Ramos (cell line): Measurements from ENCODE around the gene PPAN.

ENCODE experiments used
- in situ Hi-C: fragments of 300-500 bp; cut with MboI; formaldehyde crosslinking; loops from one replicate; pipeline ENCODE4 v1.14.3; 2022; ENCODE audit warnings: low sequenced_read_pairs; ENCODE audit not compliant: unreplicated experiment

PPAN gene

GRCh38 chr19:10112037-10112761, 6.0 kb downstream of the PPAN start:
- in situ Hi-C loops: no loop called here

DNA sequence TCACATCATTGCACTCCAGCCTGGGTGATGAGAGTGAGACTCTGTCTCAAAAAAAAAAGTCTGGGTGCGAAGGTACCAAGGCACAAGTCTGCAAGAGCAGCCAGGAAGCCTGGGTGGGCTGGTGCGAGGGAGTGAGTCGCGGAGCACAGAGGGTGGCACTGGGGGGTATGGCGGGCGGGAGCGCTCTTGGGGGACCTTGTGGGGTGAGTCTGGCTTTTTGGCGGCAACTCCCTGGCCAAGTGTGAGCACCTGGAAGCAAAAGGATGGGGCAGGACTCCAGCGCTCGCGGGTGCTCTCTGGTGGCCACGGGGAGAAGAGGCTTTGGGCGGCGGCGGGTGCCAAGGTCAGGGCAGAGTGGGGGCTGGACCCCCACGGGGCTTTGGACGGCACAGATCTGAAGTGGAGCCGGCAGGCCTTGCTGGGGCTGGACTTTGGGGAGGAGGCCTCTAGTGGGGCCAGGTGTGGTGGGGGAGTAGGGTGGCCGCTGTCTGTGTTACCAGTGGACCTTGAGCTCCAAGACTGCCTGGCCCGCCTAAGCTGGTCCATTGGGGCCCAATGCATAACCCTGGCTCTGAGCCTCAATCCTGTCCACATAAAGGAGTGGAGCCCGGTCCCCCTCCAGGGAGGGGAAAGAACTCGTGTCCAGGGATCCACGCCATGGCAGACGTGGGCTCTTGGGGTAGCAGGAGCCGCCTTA, 6.9 kb downstream of the PPAN start:
- in situ Hi-C loops: no loop called here

DNA sequence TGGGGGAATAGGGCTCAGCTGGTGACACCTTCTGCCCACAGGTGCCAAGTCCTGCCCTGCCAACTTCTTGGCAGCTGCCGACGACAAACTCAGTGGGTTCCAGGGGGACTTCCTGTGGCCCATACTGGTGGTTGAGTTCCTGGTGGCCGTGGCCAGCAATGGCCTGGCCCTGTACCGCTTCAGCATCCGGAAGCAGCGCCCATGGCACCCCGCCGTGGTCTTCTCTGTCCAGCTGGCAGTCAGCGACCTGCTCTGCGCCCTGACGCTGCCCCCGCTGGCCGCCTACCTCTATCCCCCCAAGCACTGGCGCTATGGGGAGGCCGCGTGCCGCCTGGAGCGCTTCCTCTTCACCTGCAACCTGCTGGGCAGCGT, 7.4 kb downstream of the PPAN start:
- in situ Hi-C loops: no loop called here

DNA sequence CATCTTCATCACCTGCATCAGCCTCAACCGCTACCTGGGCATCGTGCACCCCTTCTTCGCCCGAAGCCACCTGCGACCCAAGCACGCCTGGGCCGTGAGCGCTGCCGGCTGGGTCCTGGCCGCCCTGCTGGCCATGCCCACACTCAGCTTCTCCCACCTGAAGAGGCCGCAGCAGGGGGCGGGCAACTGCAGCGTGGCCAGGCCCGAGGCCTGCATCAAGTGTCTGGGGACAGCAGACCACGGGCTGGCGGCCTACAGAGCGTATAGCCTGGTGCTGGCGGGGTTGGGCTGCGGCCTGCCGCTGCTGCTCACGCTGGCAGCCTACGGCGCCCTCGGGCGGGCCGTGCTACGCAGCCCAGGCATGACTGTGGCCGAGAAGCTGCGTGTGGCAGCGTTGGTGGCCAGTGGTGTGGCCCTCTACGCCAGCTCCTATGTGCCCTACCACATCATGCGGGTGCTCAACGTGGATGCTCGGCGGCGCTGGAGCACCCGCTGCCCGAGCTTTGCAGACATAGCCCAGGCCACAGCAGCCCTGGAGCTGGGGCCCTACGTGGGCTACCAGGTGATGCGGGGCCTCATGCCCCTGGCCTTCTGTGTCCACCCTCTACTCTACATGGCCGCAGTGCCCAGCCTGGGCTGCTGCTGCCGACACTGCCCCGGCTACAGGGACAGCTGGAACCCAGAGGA, 7.9 kb downstream of the PPAN start:
- in situ Hi-C loops: no loop called here

- in situ Hi-C loops: no loop called here
These were observed 8.7 kb downstream of the PPAN start for GRCh38 chr19:10114651-10115391.

DNA sequence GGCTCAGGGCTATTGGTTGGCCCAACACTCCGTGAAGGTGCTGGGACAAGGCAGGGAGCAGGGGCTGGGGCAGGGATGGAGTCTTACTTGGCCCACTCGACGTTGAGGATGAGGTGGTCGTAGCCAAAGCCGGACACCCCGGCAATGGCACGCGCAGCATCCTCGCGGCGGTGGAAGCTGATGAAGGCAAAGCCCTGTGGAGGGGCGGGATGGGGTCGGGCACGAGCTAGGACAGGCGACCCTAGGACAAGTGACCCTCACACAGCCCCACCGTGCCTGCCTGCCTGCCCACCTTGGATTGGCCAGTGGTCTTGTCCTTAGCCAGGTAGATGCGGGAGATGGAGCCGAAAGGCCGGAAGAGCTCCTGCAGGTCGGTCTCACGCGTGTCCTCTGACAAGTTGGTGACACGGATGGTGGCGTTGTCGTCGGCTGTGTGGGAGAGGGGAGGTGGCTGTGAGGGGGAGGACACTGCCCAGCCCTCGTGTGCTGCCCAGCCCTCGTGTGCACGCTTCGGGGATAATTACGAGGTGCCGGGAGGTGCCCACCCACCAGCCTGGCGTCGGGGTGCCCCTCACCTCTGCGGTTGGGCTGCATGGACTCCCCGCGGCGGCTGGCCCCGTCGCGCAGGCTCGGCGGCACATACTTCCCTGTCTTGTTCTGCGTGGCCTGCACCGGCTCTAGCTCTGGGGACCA, 9.4 kb downstream of the PPAN start:
- in situ Hi-C loops: no loop called here

DNA sequence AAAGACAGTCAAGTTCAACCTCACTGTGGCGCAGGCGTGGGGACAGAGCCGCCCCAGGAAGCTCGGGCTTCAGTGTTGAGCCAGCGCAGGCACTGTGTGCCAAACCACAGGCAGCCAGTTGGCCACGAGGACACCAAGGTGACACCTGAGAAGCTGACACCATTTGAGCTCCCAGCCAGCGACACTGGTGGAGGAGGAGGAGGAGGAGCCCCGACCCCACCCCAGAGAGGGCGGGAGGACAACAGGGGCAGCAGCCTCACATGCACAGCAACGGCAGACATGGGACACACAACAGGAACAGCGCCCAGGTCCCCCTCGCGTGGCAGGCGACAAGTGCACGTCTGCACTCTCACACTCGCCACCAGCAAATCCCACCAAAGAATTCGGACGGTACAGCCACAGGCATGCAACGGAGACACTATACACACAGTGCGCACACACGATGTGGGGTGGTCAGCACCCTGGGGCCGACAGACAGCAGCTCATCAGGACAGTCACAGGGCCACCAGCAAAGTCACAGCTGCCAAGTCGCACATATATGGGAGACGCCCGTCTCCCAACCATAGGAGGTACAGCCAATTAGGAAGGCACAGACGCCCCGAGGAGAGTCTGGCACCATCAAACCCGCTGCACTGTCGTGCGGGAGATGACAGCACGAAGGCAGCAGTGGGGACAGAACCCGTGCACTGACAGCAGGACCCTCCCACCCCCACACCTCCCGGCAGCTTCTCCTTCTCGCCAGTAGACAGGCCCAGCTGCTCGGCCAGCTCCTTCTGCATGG, 10.1 kb downstream of the PPAN start:
- in situ Hi-C loops: no loop called here

- in situ Hi-C loops: no loop called here
These were observed 10.9 kb downstream of the PPAN start for GRCh38 chr19:10116866-10117616.

DNA sequence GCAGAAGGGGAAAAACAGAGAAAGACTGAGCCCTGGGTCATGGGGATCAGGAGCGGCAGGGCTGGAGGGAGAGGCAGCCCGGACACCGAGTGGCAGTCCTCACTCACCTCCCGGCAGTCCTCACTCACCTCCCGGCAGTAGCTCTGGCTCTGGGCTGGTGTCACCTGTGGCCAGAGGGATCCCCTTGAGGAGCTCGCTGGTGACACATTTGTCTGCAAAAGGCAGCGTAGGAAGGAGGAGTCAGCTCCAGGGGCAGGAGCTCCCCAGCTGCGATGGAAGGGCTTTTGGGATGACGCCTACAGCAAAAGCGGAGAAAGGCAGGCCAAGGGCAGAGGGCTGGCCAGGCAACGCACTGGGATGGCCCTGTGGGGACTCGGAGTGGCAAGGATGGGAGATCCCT, 12.8 kb downstream of the PPAN start:
- in situ Hi-C loops: no loop called here

- in situ Hi-C loops: no loop called here
These were observed 14.5 kb downstream of the PPAN start for GRCh38 chr19:10120538-10121189.

- in situ Hi-C loops: no loop called here
These were observed 15.9 kb downstream of the PPAN start for GRCh38 chr19:10122045-10122444.

DNA sequence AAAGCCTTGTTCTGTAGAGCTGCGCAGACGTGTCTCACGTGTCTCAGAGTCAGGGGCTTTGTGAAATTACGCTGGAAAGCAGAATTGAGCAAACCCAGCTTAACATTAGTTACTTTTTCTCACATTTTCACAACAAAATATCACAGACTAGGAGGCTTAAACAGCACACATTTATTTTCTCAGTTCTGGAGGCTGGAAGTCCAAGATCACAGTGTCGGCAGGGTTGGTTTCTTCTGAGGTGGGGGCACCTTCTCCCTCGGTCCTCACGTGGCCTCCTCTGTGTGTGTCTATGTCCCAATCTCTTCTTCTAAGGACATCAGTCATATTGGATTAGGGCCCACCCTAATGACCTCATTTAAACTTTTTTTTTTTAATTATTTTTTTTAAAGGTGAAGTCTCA, 18.3 kb downstream of the PPAN start:
- in situ Hi-C loops: no loop called here

GRCh38 chr19:10126213-10126639, 20.1 kb downstream of the PPAN start:
- in situ Hi-C loops: no loop called here

DNA sequence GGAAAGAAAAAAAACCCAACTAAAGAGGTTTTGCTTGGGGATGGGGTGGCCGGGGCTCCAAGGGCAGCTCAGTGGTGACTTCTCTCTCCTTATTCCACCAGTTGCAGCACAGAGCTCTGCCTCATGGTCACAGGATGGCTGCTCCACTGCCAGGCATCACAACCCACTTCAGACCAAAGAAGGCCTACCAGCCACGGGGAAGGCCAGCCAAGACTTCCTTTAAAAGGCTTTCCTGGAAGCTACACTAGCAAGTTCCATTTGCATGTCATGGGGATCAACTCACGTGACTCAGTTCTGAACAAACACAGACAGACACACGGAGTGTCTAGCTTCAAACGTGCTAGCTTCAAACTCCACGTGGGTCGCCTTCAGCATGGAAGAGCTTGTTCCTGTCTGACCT, 26.7 kb downstream of the PPAN start:
- in situ Hi-C loops: no loop called here

GRCh38 chr19:10133596-10133995, 27.4 kb downstream of the PPAN start:
- in situ Hi-C loops: no loop called here

- in situ Hi-C loops: no loop called here
These were observed 27.9 kb downstream of the PPAN start for GRCh38 chr19:10134040-10134439.

- in situ Hi-C loops: no loop called here
These were observed 29.6 kb downstream of the PPAN start for GRCh38 chr19:10135551-10136334.
